GM19438 (cell line): ENCODE results near the gene PANK2.
A peak's percentile ranks its signal among the peaks of the same experiment; 100 is the strongest.

Source experiments
- ATAC-seq: cut with Tn5 transposase; IDR thresholded peaks from one replicate; pipeline ENCODE4 v1.9.1; 2021; ENCODE audit warnings: low read depth; ENCODE audit not compliant: unreplicated experiment

The PANK2 gene

GRCh38 chr20:3900187-3900604 lies 11.0 kb downstream of the PANK2 start:
- ATAC-seq = no peak

DNA sequence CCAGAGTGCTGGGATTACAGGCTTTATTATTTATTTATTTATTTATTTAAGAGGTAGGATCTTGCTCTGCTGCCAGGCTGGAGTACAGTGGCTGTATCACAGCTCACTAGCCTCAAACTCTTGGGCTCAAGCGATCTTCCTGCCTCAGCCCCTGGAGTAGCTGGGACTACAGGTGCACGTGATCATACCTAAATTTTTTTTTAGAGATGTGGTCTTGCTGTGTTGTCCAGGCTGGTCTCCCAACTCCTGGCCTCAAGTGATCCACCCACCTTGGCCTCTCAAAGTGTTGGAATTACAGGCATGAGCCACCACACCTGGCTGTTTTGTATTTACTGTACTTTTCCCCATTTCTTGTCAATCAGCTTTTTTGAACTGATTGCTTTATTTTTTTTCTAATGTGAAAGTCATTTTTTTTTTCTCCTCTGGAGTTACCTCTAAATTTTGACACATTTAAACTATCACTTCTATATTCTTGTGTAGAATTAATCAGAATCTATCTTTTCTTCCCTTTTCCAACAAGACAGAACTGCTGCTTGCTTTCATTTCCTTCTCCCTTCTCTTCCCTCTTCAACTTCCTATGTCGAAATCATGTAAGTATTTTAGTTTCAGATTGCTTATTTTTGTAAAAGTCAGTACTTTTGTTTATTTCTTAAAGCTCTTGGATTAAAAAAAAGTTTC lies 12.0 kb downstream of the PANK2 start:
- ATAC-seq = no peak

- no peak for ATAC-seq
Measured at GRCh38 chr20:3901706-3902440, 12.7 kb downstream of the PANK2 start.

DNA sequence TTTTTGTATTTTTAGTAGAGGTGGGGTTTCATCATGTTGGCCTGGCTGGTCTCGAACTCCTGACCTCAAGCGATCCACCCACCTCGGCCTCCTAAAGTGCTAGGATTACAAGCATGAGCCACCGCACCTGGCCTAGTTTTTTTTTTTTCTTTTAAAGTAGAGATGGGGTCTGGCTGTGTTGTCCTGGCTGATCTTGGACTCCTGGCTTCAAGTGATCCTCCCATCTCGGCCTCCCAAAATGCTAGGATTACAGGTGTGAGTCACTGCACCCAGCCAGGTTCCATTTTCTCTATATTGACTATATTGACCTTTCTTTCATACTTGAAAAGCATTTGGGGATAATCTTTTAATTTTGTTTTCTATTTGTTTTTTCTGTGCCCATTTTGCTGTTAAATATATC lies 13.3 kb downstream of the PANK2 start:
- ATAC-seq = no peak

DNA sequence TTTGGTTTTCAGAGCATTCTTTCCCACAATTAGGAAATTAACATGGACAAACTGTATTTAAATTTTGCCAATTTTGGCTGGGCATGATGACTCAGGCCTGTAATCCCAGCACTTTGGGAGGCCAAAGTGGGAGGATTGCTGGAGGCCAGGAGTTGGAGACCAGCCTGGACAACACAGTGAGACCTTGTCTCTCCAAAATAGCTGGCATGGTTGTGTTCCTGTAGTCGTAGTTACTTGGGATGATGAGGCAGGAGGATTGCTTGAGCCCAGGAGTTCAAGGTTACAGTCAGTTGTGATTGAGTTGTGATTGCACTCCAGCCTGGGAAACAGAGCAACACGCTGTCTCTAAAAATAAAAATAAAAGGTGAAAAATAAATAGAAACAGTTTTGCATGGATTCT lies 15.0 kb downstream of the PANK2 start:
- ATAC-seq = no peak

- ATAC-seq = no peak
Measured at GRCh38 chr20:3904857-3905256, 15.7 kb downstream of the PANK2 start.

- ATAC-seq = peak; percentile 79
Measured at GRCh38 chr20:3906744-3907721, 17.8 kb downstream of the PANK2 start.

DNA sequence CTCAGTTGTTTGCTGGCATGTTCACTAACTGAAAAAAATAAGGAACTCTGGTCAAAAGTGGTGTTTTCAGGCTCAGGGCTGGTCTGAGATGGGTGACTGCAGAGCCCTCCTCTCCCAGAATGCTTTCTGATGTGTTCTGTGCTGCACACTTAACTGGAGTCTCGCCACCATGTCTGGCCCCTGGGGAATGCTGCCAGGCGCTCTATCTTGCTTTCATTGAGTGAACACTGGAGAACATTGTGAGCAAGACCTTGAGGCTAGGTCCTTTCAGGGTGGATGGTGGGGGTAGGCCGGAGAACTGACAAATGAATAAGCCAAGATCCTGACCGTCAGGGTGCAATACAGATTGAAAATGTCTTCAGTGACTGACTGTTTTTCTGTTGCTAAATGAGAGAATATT lies 19.5 kb downstream of the PANK2 start:
- no peak for ATAC-seq

DNA sequence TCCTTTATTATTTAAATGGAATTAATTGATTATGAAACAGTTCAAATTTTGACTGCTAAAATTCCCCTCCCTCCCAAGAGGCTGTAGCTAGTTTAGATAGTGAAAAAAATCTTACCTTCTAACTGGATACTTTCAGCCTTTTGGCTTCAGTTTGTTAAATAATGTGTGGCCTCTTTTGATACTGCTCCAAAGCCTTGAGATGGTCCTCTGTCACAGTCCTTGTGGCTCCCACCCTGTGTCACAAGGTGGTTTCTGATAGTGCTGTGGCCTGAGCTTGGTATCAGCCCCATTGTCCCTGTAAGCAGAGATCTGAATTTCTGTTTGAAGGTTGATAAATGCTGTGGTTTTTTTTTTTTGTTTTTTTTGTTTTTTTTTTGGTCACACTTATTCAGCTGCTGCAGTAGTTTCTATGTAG lies 20.8 kb downstream of the PANK2 start:
- no peak for ATAC-seq

DNA sequence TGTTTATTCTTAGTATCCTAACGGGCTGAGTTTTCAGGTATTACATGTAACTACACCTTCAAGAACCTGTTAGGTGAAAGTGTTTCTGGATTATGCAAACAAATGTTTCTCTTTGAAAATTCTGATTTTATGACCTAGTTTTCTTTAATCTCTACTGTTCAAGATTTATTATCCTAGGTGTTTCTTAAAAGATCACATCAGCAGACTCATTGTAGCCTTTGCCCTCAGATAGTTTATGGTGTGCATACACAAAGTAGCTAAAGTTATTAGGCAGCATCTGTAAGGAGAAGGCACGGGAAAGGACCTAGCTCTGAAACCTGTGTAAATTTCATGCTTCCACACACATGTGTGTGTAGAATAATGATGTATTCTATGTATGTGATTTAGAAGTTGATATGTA lies 21.7 kb downstream of the PANK2 start:
- ATAC-seq = no peak

- ATAC-seq = no peak
Measured at GRCh38 chr20:3911956-3912355, 22.8 kb downstream of the PANK2 start.

- no peak for ATAC-seq
Measured at GRCh38 chr20:3914446-3914845, 25.3 kb downstream of the PANK2 start.

DNA sequence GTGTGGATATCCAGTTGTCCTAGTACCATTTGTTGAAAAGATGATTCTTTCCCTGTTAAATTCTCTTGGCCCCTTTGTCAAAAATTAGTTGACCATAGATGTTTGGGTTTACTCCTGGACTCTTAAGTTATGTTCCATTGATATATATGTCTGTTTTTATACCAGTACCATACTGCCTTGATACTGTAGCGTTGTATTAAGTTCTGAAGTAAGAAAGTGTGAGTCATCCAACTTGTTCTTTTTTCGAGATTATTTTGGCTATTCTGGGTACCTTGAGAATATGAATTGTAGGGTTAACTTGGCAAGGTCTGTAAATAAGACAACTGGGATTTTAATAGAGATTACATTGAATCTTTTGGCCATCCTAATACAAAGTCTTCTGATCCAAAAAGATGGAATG lies 26.5 kb downstream of the PANK2 start:
- ATAC-seq = no peak

DNA sequence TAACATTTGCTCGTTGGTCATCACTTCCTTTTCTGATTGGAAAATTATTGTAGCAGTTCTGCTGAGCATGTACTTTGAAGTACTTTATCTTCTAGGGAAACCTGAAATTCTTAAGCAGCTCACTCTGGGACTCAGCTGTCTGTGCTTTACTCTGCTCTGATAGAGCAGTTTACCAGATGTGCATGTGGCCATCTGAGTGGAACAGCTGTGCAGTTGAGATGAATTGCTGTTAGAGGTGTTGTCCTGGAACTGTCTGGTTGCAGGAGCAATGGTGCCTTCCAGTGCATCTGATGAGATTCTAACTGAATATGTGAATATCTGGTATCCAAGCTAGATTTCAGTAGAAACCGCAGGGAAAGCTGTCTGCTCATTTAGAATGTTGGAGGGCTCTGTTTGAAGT lies 27.2 kb downstream of the PANK2 start:
- no peak for ATAC-seq

DNA sequence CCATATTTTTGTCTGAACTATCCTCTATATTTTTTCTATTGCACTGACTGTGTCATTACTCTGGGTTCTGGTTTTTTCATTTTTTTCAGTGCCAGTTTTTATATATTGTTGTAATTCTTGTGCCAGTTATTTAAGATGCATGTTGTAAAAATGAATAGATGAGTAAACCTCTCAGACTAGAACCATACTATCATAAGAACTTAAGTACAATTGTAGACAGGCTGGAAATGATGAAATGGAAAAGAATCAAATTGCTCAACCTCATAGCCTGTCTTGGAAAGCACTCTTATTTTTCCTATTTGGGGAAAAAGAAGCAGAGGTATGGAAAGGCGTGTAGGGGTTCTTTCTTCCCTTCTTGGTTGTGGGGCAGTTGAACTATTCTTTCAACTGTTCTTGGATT lies 30.2 kb downstream of the PANK2 start:
- ATAC-seq = no peak

DNA sequence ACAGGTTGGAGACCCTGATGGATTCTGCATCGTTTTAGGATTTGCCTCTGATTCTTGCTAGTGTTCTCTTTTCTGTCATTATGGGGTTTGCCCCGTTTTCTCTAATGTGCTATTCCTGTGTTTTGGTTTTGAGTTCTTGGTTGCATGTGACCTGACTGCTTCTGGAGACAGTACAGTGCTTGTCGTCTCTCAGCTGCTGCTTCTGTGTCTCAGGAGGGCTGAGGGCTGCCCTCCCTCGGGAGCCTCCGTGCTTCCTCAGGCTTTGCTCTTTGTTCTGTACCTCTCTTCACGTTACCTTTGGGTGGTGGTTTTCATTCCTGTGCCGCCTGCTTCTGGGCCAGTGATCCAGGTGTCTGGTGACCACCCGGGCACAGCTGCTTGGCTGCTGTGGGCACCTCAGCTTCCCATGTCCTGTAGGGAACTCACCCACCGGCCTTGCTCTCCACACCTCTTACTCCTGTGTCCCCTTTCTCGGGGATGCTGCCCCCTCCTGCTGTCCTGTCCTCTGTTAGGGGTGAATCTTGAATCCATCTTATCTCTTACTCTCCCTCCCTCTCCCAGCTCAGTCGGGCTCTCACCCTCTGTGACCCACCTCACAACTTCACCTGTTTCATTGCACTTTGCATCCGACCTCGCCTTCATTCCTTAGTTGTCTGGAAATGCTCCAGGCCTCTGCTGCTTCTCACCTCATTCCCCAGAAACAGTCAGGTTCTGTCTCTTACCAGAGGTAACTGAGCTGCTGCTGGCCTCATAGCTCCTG lies 33.2 kb downstream of the PANK2 start:
- no peak for ATAC-seq

DNA sequence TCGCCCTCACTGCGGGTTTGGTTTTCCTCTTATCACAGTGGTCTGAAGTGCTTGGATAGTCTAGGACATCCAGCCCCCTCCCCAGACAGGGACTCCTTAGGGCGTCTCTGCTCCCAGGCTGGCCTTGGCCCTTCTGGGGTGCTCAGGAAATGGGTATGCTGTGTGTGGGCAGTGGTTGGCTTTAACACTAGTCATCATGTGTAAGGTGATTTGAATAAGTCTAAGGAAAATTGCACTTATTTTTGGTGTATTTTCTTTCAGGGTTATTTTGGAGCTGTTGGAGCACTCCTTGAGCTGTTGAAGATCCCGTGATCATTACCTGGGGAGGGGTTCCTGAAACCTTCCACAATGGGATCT lies 33.8 kb downstream of the PANK2 start:
- ATAC-seq = no peak

DNA sequence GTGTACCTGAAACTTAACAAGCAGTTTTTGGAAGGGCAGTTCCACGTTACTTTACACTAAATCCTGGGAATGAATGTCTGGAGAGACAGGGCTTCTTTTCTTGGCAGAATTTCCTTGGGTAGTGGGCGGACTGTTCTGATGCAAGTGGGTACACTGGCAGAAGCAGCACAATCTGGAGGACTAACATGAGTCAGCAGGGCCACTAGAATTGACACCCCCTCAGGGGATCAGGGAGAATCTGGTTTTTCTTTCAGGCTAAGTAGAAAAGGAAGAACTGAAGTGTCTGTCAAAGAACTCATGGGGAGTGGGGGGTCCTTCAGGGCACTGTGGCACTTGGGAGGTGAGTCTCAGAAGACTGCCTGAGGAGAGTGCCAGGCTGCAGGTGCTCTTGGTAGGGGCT lies 34.6 kb downstream of the PANK2 start:
- ATAC-seq = no peak

DNA sequence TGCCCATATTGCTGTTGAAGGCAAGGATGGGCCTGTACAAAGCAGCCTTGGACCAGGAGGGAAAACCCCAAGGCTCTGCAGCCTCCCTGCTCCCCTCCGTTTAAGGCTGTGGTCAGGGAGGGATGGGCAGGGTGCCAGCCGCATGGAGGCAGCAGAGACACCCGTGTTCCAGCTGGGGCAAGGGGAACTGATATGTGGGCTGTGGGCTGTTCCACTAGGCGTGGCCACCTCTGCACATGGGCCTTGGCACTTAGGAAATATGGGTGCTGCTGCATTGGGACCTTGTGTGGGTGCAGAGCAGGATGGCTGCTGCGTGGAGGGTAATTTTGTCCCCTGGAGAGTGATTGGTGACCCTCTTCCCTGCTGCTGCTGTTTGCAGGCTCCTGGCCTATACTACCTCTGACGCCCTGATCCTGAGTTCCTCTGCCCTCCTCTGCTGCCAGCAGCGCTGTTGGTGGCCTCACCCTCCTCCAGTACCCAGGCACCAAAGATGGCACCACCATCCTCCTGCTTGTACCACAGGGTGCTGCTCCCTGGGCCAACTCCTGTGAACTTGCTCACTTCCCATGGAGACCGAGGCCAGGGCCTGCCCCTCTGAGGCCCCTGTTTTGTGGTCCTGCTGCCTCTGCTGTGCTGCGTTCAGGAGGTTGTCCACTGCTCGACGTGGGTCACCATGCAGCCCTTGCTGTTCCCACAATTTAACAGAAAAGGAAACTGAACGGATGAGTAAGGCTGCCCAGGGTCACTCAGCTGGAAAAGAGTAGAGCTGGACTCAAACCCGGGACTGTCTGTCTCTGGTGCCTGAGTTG lies 35.3 kb downstream of the PANK2 start:
- no peak for ATAC-seq
